Stimulated activated naive CD8-positive, alpha-beta T cell treated with anti-CD3 and anti-CD28 coated beads, Interleukin-15, Interleukin-2, amounts not matched to agents 100 U/mL and 50 U/mL, for 24 hours (primary cell): ENCODE results near the gene KIAA0319L.

Source experiments
- ATAC-seq: fragments of 150-1000 bp; cut with Tn5 transposase; one replicate; pipeline ENCODE4 v1.10.0; 2021
- DNase-seq: peaks from one replicate; pipeline ENCODE4 v3.0.0; 2021

The KIAA0319L gene

GRCh38 chr1:35563166-35563565 is 6.0 kb upstream of the KIAA0319L start:
- ATAC-seq (no peak), DNase-seq (no peak)

GRCh38 chr1:35561972-35562680 is 4.9 kb upstream of the KIAA0319L start:
- ATAC-seq (no peak), DNase-seq (no peak)

GRCh38 chr1:35561297-35561971 is 4.2 kb upstream of the KIAA0319L start:
- DNase-seq (no peak), ATAC-seq (no peak)

- no peak for ATAC-seq
- no peak for DNase-seq
These were observed 3.3 kb upstream of the KIAA0319L start for GRCh38 chr1:35560256-35561225.

- DNase-seq (no peak), ATAC-seq (no peak)
These were observed 2.2 kb upstream of the KIAA0319L start for GRCh38 chr1:35559317-35559944.

GRCh38 chr1:35558374-35559316 is 1.4 kb upstream of the KIAA0319L start:
- peak; percentile 35 for DNase-seq
- ATAC-seq = no peak

GRCh38 chr1:35557611-35558373 is 589 bp upstream of the KIAA0319L start, which contains the start of gene NCDN:
NCDN (plus strand) TSS chr1:35557799; CDS start chr1:35558191, 392 bp downstream.
- DNase-seq (peak; percentile 96), ATAC-seq (peak; percentile 91)

- no peak for DNase-seq
- ATAC-seq = no peak
These were observed 602 bp downstream of the KIAA0319L start for GRCh38 chr1:35556484-35557117.

- DNase-seq = no peak
- no peak for ATAC-seq
These were observed 1.4 kb downstream of the KIAA0319L start for GRCh38 chr1:35555601-35556477.

GRCh38 chr1:35555212-35555584 is 2.0 kb downstream of the KIAA0319L start:
- ATAC-seq (no peak), DNase-seq (no peak)

GRCh38 chr1:35554266-35555211 is 2.7 kb downstream of the KIAA0319L start:
- ATAC-seq = no peak
- DNase-seq = no peak

- DNase-seq (no peak), ATAC-seq (no peak)
These were observed 3.4 kb downstream of the KIAA0319L start for GRCh38 chr1:35553851-35554250.

GRCh38 chr1:35546614-35547013 is 10.6 kb downstream of the KIAA0319L start:
- ATAC-seq (no peak), DNase-seq (no peak)

GRCh38 chr1:35544976-35545375 is 12.2 kb downstream of the KIAA0319L start:
- ATAC-seq (peak; percentile 83), DNase-seq (peak; percentile 49)

- no peak for DNase-seq
- ATAC-seq = peak; percentile 41
These were observed 17.4 kb downstream of the KIAA0319L start for GRCh38 chr1:35539824-35540261.

- ATAC-seq = peak; percentile 89
- DNase-seq = peak; percentile 37
These were observed 18.0 kb downstream of the KIAA0319L start for GRCh38 chr1:35539073-35539823.

- ATAC-seq (no peak), DNase-seq (no peak)
These were observed 19.4 kb downstream of the KIAA0319L start for GRCh38 chr1:35537806-35538205.
